ENCODE results near the gene LTBP1. TPM values are rescaled to one million over a fixed set of nuclear protein-coding genes. Genes with fewer than 3 reads are reported as not detected.

The LTBP1 gene
- total RNA-seq, 1 donor from 2014 or later, result 36.0 TPM

DNA sequence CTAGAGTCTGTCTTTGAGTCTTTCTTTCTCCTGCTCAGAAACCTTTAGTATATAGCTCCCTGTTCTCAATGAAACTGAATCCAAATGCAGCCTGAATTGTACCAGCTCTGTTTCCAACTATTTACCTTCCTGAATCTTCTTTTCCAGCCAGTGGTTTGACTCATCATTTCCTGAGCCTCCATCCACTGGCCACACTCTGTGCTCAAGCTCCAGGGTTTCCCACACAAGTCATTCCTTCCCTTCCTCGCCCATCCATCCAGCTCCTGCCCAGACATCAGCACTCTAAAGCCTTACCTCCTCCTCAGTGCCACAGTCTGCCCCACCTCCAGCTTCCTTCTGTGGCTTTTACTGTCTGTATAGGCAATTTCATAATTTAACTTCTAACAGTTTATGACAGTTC, 296.1 kb downstream of the LTBP1 start:
- TF ChIP-seq, protein P1, sequence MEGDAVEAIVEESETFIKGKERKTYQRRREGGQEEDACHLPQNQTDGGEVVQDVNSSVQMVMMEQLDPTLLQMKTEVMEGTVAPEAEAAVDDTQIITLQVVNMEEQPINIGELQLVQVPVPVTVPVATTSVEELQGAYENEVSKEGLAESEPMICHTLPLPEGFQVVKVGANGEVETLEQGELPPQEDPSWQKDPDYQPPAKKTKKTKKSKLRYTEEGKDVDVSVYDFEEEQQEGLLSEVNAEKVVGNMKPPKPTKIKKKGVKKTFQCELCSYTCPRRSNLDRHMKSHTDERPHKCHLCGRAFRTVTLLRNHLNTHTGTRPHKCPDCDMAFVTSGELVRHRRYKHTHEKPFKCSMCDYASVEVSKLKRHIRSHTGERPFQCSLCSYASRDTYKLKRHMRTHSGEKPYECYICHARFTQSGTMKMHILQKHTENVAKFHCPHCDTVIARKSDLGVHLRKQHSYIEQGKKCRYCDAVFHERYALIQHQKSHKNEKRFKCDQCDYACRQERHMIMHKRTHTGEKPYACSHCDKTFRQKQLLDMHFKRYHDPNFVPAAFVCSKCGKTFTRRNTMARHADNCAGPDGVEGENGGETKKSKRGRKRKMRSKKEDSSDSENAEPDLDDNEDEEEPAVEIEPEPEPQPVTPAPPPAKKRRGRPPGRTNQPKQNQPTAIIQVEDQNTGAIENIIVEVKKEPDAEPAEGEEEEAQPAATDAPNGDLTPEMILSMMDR (IDR thresholded peaks at IDR 0.05), result no peak
- Histone ChIP-seq H3K4me3 (no peak overlapping the region), H3K9me3 (no peaks in the 10 kb centered on the region), H3K27me3 (no peaks in the 10 kb centered on the region), H3K4me1 (peaks cover 4% of the 10 kb centered on the region), H3K27ac (no peak overlapping the region), H3K36me3 (no peaks in the 10 kb centered on the region)
- no peak for DNase-seq
- intact Hi-C loops (cut with DNase I), result no loop called here
- no peak for ATAC-seq

DNA sequence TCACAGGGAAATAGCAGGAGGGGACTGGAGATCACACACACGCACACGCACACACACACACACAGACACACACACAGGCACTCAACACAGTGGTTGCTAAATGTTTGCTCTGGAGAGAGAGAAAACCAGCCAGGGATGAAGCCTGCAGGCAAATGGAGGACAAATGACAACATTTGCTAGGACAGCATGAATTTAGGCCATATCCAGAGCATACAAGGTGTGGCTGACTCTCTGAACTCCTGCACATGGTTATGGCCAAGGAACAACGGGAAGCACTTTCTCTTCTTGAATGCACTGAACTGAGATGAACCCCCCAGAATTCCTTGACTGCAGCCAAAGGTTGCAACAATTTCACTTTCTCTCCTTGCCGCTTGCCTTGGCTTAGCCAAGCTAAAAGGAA, 299.7 kb downstream of the LTBP1 start:
- Histone ChIP-seq H3K9me3 (no peaks in the 10 kb centered on the region), H3K4me3 (no peak overlapping the region), H3K4me1 (peaks cover 4% of the 10 kb centered on the region), H3K27me3 (no peaks in the 10 kb centered on the region), H3K36me3 (no peaks in the 10 kb centered on the region), H3K27ac (no peak overlapping the region)
- intact Hi-C loops (cut with DNase I), result no loop called here
- DNase-seq (no peak), ATAC-seq (no peak)
- TF ChIP-seq, protein P1 (IDR thresholded peaks at IDR 0.05), result no peak

DNA sequence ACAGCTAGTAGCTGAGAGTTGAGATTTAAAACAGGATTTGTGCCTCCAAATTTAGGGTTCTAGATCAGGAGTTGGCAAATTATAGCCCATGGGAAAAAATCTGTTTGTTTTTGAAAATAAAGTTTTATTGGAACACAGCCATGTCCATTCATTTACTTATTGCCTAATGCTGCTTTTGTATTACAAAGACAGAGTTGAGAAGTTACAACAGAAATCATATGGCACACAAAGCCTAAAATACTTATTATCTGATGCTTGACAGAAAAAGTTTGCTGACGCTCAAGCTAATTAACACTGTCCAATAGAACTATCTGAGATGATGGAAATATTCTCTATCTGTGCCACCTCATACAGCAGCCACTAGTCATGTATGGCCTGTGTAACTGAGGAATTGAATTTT, 300.6 kb downstream of the LTBP1 start:
- intact Hi-C loops (cut with DNase I), result no loop called here
- no peak overlapping the region for H3K4me3 ChIP-seq
- TF ChIP-seq, protein P1 (IDR thresholded peaks at IDR 0.05), result no peak
- ATAC-seq (no peak), DNase-seq (no peak)
- peaks cover 4% of the 10 kb centered on the region for H3K4me1 ChIP-seq
- H3K27ac ChIP-seq, result no peak overlapping the region
- no peaks in the 10 kb centered on the region for H3K9me3 ChIP-seq
- no peaks in the 10 kb centered on the region for H3K27me3 ChIP-seq
- H3K36me3 ChIP-seq, result no peaks in the 10 kb centered on the region

DNA sequence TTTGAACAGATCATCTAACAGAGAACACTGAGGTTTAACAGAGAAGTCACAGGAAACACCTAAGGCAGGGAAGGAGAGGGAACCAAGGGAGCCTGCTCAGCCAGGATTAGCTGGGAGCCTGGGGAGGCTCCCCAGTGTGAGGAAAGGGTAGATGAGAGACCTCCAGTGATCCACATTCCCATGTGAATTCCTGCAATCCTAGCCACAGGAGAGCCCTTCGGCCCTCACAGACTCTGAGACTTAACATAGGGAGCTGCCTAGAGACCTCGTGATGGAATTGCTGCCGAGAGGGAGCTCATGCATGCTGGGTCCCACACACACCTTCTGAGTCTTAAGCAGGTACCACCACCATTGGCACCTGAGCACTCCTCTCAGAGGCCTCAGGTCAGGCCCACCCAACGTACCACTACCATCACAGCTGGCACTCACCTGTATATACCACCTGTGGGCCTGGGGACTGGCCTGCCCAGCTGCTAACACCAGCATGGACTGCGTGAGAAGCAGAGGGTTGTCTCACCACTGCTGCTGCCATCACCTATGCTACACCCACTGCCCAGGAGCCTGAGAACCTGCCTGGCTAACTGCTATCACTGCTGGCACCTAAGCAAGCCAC, 303.8 kb downstream of the LTBP1 start:
- ATAC-seq, result peak; percentile 30
- Histone ChIP-seq H3K4me3 (no peak overlapping the region), H3K9me3 (no peaks in the 10 kb centered on the region), H3K27ac (no peak overlapping the region), H3K4me1 (no peaks in the 10 kb centered on the region), H3K27me3 (no peaks in the 10 kb centered on the region), H3K36me3 (no peaks in the 10 kb centered on the region)
- no peak for DNase-seq
- TF ChIP-seq, protein P1 (IDR thresholded peaks at IDR 0.05), result no peak
- intact Hi-C loops (cut with DNase I), result no loop called here

DNA sequence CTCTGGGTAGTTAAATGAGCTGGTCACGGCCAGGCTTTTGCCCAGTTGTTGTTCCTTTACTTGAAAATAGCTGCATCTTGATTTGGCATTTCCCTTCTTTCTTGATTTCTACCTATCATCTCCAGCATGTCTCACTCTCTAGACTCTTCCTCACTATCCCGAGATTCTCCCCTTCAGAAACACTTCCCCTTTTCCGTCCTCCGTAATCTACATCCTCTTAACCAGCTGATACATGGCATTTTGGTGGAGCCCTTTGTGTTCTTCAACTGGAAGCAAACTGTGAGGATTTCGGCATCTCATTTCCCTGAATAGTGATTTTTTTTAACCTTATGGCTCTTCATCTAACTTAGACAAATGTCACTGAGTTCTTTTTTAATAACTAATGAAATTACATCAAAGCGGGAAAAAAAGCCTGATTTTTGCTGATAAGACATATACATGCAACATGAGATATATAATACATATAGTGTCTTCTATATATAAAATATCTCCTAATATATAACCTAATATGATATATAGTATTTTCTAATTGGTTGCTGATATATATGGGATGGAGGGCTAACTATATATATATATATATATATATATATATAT, 309.5 kb downstream of the LTBP1 start:
- H3K36me3 ChIP-seq, result no peaks in the 10 kb centered on the region
- ATAC-seq (no peak), DNase-seq (no peak)
- H3K27ac ChIP-seq, result no peak overlapping the region
- intact Hi-C loops (cut with DNase I), result no loop called here
- no peaks in the 10 kb centered on the region for H3K27me3 ChIP-seq
- no peaks in the 10 kb centered on the region for H3K4me1 ChIP-seq
- H3K4me3 ChIP-seq, result no peak overlapping the region
- TF ChIP-seq, protein P1 (IDR thresholded peaks at IDR 0.05), result no peak
- H3K9me3 ChIP-seq, result no peaks in the 10 kb centered on the region
